ENCODE results near the gene RBFOX2. TPM values are rescaled to one million over a fixed set of nuclear protein-coding genes. Genes with fewer than 3 reads are reported as not detected.

Gene RBFOX2
- polyA plus RNA-seq, 1 donor = 67.0 TPM

- WGBS (ENCODE audit: insufficient coverage, low lambda C conversion rate) = 100% methylated on average over 2 of the region's 4 CpGs
- no peaks in the 10 kb centered on the region for H3K27me3 ChIP-seq (ENCODE audit: control insufficient read depth, insufficient read depth, low read length)
- no peaks in the 10 kb centered on the region for H3K9me3 ChIP-seq (ENCODE audit: control insufficient read depth, low read depth, low read length)
- no peak for DNase-seq
- H3K4me1 ChIP-seq (ENCODE audit: control insufficient read depth, insufficient read depth, low read length) = no peaks in the 10 kb centered on the region
- H3K27ac ChIP-seq (ENCODE audit: low read length) = no peak overlapping the region
- no peaks in the 10 kb centered on the region for H3K36me3 ChIP-seq (ENCODE audit: control insufficient read depth, insufficient read depth, low read length)
- no peak overlapping the region for H3K4me3 ChIP-seq (ENCODE audit: low read length)
Measured at GRCh38 chr22:36012332-36012731, 16.3 kb downstream of the RBFOX2 start.

DNA sequence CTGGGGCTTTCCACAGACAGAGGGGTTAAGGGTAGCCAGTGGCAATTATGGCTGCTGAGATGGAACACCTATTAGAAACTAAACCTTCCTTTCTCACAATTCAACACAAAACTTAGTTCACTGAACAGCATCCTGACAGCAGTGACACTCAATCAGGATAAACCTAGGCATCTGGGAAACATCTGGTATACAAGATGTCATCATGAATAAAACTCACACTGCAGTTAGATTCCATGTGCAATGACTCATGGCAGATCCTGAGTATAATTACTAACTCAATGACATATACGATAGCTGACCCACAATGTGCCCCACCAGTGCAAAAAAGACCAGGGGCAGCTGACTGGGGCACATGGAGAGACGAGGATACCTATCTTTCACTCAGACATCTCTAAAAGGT is 17.7 kb downstream of the RBFOX2 start:
- no CpG with 5 or more reads among the region's 2 CpGs for WGBS (ENCODE audit: insufficient coverage, low lambda C conversion rate)
- no peaks in the 10 kb centered on the region for H3K4me1 ChIP-seq (ENCODE audit: control insufficient read depth, insufficient read depth, low read length)
- H3K9me3 ChIP-seq (ENCODE audit: control insufficient read depth, low read depth, low read length) = no peaks in the 10 kb centered on the region
- H3K27me3 ChIP-seq (ENCODE audit: control insufficient read depth, insufficient read depth, low read length) = no peaks in the 10 kb centered on the region
- no peak overlapping the region for H3K4me3 ChIP-seq (ENCODE audit: low read length)
- H3K27ac ChIP-seq (ENCODE audit: low read length) = no peak overlapping the region
- no peak for DNase-seq
- H3K36me3 ChIP-seq (ENCODE audit: control insufficient read depth, insufficient read depth, low read length) = no peaks in the 10 kb centered on the region

DNA sequence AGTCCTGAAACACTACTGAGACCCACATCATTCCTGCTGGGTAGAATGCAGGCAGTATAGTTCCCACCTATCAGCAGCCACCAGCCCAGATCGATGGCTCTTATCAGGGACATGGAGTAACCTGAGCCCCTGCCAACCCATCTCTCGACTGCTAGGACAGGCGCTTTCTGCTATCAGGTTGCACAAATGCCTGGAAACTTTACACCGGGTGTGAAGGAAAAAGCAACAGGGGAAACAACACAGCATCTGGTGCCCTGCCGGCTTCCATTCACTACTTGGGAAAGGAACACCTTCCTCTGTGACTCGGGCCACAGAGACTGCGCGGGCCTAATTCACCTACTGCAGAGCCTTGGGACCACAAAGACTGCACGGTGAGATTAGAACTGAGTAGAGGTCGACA is 18.5 kb downstream of the RBFOX2 start:
- no peak for DNase-seq
- H3K27me3 ChIP-seq (ENCODE audit: control insufficient read depth, insufficient read depth, low read length) = no peaks in the 10 kb centered on the region
- no peaks in the 10 kb centered on the region for H3K36me3 ChIP-seq (ENCODE audit: control insufficient read depth, insufficient read depth, low read length)
- H3K4me3 ChIP-seq (ENCODE audit: low read length) = no peak overlapping the region
- no peaks in the 10 kb centered on the region for H3K4me1 ChIP-seq (ENCODE audit: control insufficient read depth, insufficient read depth, low read length)
- H3K27ac ChIP-seq (ENCODE audit: low read length) = no peak overlapping the region
- H3K9me3 ChIP-seq (ENCODE audit: control insufficient read depth, low read depth, low read length) = no peaks in the 10 kb centered on the region
- WGBS (ENCODE audit: insufficient coverage, low lambda C conversion rate) = no CpG with 5 or more reads among the region's 10 CpGs

GRCh38 chr22:36009085-36009484 is 19.5 kb downstream of the RBFOX2 start:
- Histone ChIP-seq H3K9me3 (ENCODE audit: control insufficient read depth, low read depth, low read length) (no peaks in the 10 kb centered on the region), H3K27ac (ENCODE audit: low read length) (no peak overlapping the region), H3K27me3 (ENCODE audit: control insufficient read depth, insufficient read depth, low read length) (no peaks in the 10 kb centered on the region), H3K36me3 (ENCODE audit: control insufficient read depth, insufficient read depth, low read length) (no peaks in the 10 kb centered on the region), H3K4me3 (ENCODE audit: low read length) (no peak overlapping the region), H3K4me1 (ENCODE audit: control insufficient read depth, insufficient read depth, low read length) (no peaks in the 10 kb centered on the region)
- WGBS (ENCODE audit: insufficient coverage, low lambda C conversion rate) = no CpG with 5 or more reads among the region's 3 CpGs
- DNase-seq = peak in 1 of 2 donors; percentile 37

DNA sequence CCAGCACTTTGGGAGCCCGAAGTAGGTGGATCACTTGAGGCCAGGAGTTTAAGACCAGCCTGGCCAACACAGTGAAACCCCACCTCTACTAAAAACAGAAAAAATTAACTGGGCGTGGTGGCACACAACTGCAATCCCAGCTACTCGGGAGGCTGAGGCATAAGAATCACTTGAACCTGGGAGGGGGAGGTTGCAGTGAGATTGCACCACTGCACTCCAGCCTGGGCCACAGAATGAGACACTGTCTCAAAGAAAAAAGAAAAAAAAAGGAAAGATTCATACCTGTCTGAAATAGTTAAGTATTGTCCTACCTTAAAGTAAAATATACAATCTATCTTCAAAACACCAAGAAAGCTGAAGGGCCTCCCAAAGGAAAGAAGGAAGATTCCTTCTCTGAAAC is 20.1 kb downstream of the RBFOX2 start:
- Histone ChIP-seq H3K4me1 (ENCODE audit: control insufficient read depth, insufficient read depth, low read length) (no peaks in the 10 kb centered on the region), H3K27ac (ENCODE audit: low read length) (no peak overlapping the region), H3K27me3 (ENCODE audit: control insufficient read depth, insufficient read depth, low read length) (no peaks in the 10 kb centered on the region), H3K4me3 (ENCODE audit: low read length) (no peak overlapping the region), H3K36me3 (ENCODE audit: control insufficient read depth, insufficient read depth, low read length) (no peaks in the 10 kb centered on the region), H3K9me3 (ENCODE audit: control insufficient read depth, low read depth, low read length) (no peaks in the 10 kb centered on the region)
- WGBS (ENCODE audit: insufficient coverage, low lambda C conversion rate) = no CpG with 5 or more reads among the region's 3 CpGs
- DNase-seq = no peak

DNA sequence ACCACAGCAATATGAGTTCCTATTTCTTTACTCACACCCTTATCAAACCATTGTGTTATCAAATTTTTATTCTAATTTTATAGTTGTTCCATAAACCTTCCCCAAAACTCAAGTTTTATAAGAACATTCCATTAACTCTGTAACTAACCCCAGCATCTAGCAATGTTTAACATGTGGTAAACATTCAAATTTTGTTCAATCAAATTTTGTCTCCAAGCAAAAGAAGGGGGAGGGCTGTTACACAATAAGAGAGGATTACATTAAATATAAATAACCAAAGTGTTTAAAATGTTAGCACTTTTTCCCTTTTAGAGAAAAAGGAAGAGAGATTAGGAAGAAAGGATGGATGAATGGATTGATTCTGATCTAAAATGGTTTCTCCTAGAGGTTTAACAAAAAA is 20.5 kb downstream of the RBFOX2 start:
- no peak overlapping the region for H3K27ac ChIP-seq (ENCODE audit: low read length)
- H3K4me3 ChIP-seq (ENCODE audit: low read length) = no peak overlapping the region
- no peaks in the 10 kb centered on the region for H3K9me3 ChIP-seq (ENCODE audit: control insufficient read depth, low read depth, low read length)
- no peaks in the 10 kb centered on the region for H3K27me3 ChIP-seq (ENCODE audit: control insufficient read depth, insufficient read depth, low read length)
- no peak for DNase-seq
- H3K4me1 ChIP-seq (ENCODE audit: control insufficient read depth, insufficient read depth, low read length) = no peaks in the 10 kb centered on the region
- no peaks in the 10 kb centered on the region for H3K36me3 ChIP-seq (ENCODE audit: control insufficient read depth, insufficient read depth, low read length)

GRCh38 chr22:36003972-36004674 is 24.5 kb downstream of the RBFOX2 start:
- WGBS (ENCODE audit: insufficient coverage, low lambda C conversion rate) = 100% methylated on average over 1 of the region's 9 CpGs
- no peak overlapping the region for H3K4me3 ChIP-seq (ENCODE audit: low read length)
- no peaks in the 10 kb centered on the region for H3K27me3 ChIP-seq (ENCODE audit: control insufficient read depth, insufficient read depth, low read length)
- H3K27ac ChIP-seq (ENCODE audit: low read length) = no peak overlapping the region
- H3K9me3 ChIP-seq (ENCODE audit: control insufficient read depth, low read depth, low read length) = no peaks in the 10 kb centered on the region
- DNase-seq = no peak
- H3K36me3 ChIP-seq (ENCODE audit: control insufficient read depth, insufficient read depth, low read length) = no peaks in the 10 kb centered on the region
- H3K4me1 ChIP-seq (ENCODE audit: control insufficient read depth, insufficient read depth, low read length) = no peaks in the 10 kb centered on the region

GRCh38 chr22:36002718-36003260 is 25.8 kb downstream of the RBFOX2 start:
- H3K4me1 ChIP-seq (ENCODE audit: control insufficient read depth, insufficient read depth, low read length) = no peaks in the 10 kb centered on the region
- H3K27ac ChIP-seq (ENCODE audit: low read length) = no peak overlapping the region
- no peaks in the 10 kb centered on the region for H3K36me3 ChIP-seq (ENCODE audit: control insufficient read depth, insufficient read depth, low read length)
- WGBS (ENCODE audit: insufficient coverage, low lambda C conversion rate) = 93% methylated on average over 3 of the region's 5 CpGs
- no peaks in the 10 kb centered on the region for H3K9me3 ChIP-seq (ENCODE audit: control insufficient read depth, low read depth, low read length)
- no peak for DNase-seq
- no peak overlapping the region for H3K4me3 ChIP-seq (ENCODE audit: low read length)
- H3K27me3 ChIP-seq (ENCODE audit: control insufficient read depth, insufficient read depth, low read length) = no peaks in the 10 kb centered on the region

DNA sequence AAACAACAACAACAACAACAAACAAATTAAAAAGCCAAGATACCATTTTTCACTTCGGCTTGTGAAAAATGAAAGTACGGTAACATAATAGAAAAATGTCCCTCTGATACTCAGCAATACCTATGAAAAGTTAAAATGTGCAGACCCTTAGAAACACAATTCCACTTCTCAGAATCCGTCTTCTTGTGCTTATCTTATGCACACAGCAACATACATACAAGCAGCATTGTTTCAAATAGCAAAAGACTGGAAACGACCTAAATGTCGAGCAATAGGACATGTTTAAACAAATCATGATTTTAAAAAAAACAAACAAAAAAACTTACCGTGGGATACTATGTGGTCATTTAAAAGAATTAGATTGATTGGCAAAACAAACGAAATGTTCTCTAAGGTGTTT is 26.5 kb downstream of the RBFOX2 start:
- Histone ChIP-seq H3K27ac (ENCODE audit: low read length) (no peak overlapping the region), H3K27me3 (ENCODE audit: control insufficient read depth, insufficient read depth, low read length) (no peaks in the 10 kb centered on the region), H3K4me3 (ENCODE audit: low read length) (no peak overlapping the region), H3K4me1 (ENCODE audit: control insufficient read depth, insufficient read depth, low read length) (no peaks in the 10 kb centered on the region), H3K9me3 (ENCODE audit: control insufficient read depth, low read depth, low read length) (no peaks in the 10 kb centered on the region), H3K36me3 (ENCODE audit: control insufficient read depth, insufficient read depth, low read length) (no peaks in the 10 kb centered on the region)
- no peak for DNase-seq
- WGBS (ENCODE audit: insufficient coverage, low lambda C conversion rate) = 94% methylated on average over 3 of the region's 7 CpGs

DNA sequence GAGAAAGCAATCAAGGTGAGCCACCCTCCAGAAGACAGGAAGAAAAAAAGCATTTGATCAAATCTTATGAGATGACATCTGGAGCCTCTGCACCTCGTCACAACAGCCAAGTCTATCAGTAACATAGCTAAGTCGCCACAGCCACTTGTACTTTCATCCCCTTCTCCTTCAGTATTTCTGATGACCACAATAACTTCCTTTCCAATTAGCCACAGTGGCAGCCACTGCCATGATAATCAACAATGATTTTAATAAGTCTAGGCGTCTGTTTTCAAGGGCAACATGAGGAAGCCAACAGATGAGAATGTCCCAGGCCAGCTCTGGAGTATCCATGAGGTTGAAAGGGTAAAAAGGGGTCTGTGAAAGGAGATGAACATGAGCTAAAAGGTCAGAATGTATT is 29.9 kb downstream of the RBFOX2 start:
- WGBS (ENCODE audit: insufficient coverage, low lambda C conversion rate) = no CpG with 5 or more reads among the region's 3 CpGs
- H3K27ac ChIP-seq (ENCODE audit: low read length) = no peak overlapping the region
- H3K36me3 ChIP-seq (ENCODE audit: control insufficient read depth, insufficient read depth, low read length) = no peaks in the 10 kb centered on the region
- no peaks in the 10 kb centered on the region for H3K4me1 ChIP-seq (ENCODE audit: control insufficient read depth, insufficient read depth, low read length)
- no peaks in the 10 kb centered on the region for H3K27me3 ChIP-seq (ENCODE audit: control insufficient read depth, insufficient read depth, low read length)
- no peak for DNase-seq
- no peaks in the 10 kb centered on the region for H3K9me3 ChIP-seq (ENCODE audit: control insufficient read depth, low read depth, low read length)
- H3K4me3 ChIP-seq (ENCODE audit: low read length) = no peak overlapping the region

GRCh38 chr22:35997438-35997837 is 31.2 kb downstream of the RBFOX2 start:
- Histone ChIP-seq H3K9me3 (ENCODE audit: control insufficient read depth, low read depth, low read length) (no peaks in the 10 kb centered on the region), H3K36me3 (ENCODE audit: control insufficient read depth, insufficient read depth, low read length) (no peaks in the 10 kb centered on the region), H3K27ac (ENCODE audit: low read length) (no peak overlapping the region), H3K4me3 (ENCODE audit: low read length) (no peak overlapping the region), H3K27me3 (ENCODE audit: control insufficient read depth, insufficient read depth, low read length) (no peaks in the 10 kb centered on the region), H3K4me1 (ENCODE audit: control insufficient read depth, insufficient read depth, low read length) (peaks cover 4% of the 10 kb centered on the region)
- no CpG with 5 or more reads among the region's 3 CpGs for WGBS (ENCODE audit: insufficient coverage, low lambda C conversion rate)
- no peak for DNase-seq

All from large intestine (tissue), 3 donors.